SU-DHL-6 (cell line): ENCODE results near the gene INPP5A.

Experiments
- H2AFZ ChIP-seq: fragments of 200-600 bp; sonication (generic); 2 replicates; pipeline ENCODE4 v1.6.1; 2014; ENCODE audit warnings: low read depth, mild to moderate bottlenecking, moderate library complexity, mixed read lengths, antibody characterized with exemption, low read length; ENCODE audit not compliant: severe bottlenecking
- H3F3A ChIP-seq: fragments of 200-600 bp; shearing (Covaris generic); 2 replicates; pipeline ENCODE4 v1.6.0; 2016; ENCODE audit warnings: antibody characterized with exemption, mild to moderate bottlenecking; ENCODE audit not compliant: insufficient read depth
- H3K27ac ChIP-seq: fragments of 200-600 bp; sonication (generic); 2 replicates; pipeline ENCODE4 v1.5.1; 2016; ENCODE audit warnings: low read depth, mild to moderate bottlenecking, low read length, moderate library complexity, mixed read lengths
- H3K27me3 ChIP-seq: fragments of 200-600 bp; sonication (generic), shearing (Covaris generic); 2 replicates; pipeline ENCODE4 v1.6.0; 2014; ENCODE audit warnings: mild to moderate bottlenecking, low read length
- H3K36me3 ChIP-seq: fragments of 200-600 bp; sonication (generic); 2 replicates; pipeline ENCODE4 v1.6.1; 2014; ENCODE audit warnings: mild to moderate bottlenecking, low read length, mixed read lengths
- H3K4me2 ChIP-seq: fragments of 300-600, 200-600 bp; shearing (Covaris generic), sonication (generic); 2 replicates; pipeline ENCODE4 v1.6.0; 2014; ENCODE audit warnings: low read length, low read depth, mild to moderate bottlenecking; ENCODE audit not compliant: poor library complexity, severe bottlenecking
- H3K4me3 ChIP-seq: fragments of 200-600 bp; sonication (generic); 2 replicates; pipeline ENCODE4 v1.5.1; 2014; ENCODE audit warnings: antibody characterized with exemption, low read length, mild to moderate bottlenecking, mixed read lengths; ENCODE audit not compliant: insufficient read depth, poor library complexity, severe bottlenecking
- H3K79me2 ChIP-seq: fragments of 200-600 bp; sonication (generic); 2 replicates; pipeline ENCODE4 v1.6.1; 2014; ENCODE audit warnings: mild to moderate bottlenecking, low read length, moderate library complexity; ENCODE audit not compliant: insufficient read depth
- H3K9ac ChIP-seq: fragments of 200-600 bp; sonication (generic); 2 replicates; pipeline ENCODE4 v1.7.0; 2014; ENCODE audit warnings: mild to moderate bottlenecking, low read length
- H3K9me2 ChIP-seq: fragments of 200-600 bp; sonication (generic); replicated peaks from 2 replicates; pipeline ENCODE4 v1.6.1; 2014; ENCODE audit warnings: low read length; ENCODE audit not compliant: insufficient read depth
- H3K9me3 ChIP-seq: fragments of 200-600 bp; sonication (generic); 2 replicates; pipeline ENCODE4 v1.6.1; 2014; ENCODE audit warnings: low read length, mixed read lengths; ENCODE audit not compliant: insufficient read depth
- H4K20me1 ChIP-seq: fragments of 200-600 bp; sonication (generic); 2 replicates; pipeline ENCODE4 v1.6.1; 2014; ENCODE audit warnings: low read depth, mild to moderate bottlenecking, antibody characterized with exemption, low read length, moderate library complexity, mixed read lengths
- CTCF ChIP-seq: fragments of 200-600 bp; sonication (generic); IDR thresholded peaks from one replicate; pipeline ENCODE4 v1.5.1; 2017; ENCODE audit warnings: antibody characterized with exemption, mild to moderate bottlenecking, low read length, moderate library complexity; ENCODE audit not compliant: insufficient read depth, poor library complexity, severe bottlenecking
- EZH2phosphoT487 ChIP-seq: fragments of 200-600 bp; sonication (generic), shearing (Covaris generic); conservative IDR thresholded peaks from 2 replicates; pipeline ENCODE4 v1.6.1; 2018; ENCODE audit warnings: mild to moderate bottlenecking, antibody characterized with exemption, low read length, moderate library complexity, mixed read lengths

Gene INPP5A

DNA sequence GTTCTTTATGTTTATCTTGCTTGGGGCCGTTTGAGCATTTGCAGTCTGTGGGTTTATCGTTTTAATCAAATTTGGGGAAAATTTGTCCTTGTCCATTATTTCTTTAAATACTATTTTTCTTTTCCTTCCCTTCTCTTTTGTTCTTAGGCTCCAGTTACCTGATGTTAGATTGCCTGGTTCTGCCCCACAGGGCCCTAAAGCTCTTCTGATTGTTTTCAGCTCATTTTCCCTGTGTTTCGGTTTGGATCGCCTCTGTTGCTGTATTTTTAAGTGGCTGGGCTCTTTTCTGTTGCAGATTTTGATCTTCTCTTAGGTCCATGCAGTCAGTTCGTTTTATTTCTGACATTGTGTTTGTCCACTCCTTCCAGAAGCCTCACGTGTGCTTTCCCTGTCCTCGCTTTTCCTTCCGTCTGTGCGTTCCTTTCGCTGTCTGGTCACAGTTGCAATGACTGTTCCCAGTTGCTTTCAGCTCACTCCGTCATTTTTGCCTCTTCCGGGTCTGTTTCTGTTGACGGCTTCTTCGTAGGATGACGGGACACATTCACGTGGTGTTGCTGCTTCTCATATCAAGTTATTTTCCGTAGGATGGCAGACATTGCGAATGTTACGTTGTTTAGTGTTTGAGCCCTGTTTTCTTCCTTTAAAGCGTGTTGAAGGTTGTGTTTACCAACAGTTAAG is 111.4 kb downstream of the INPP5A start:
- Histone ChIP-seq H3K27me3 (no peaks in the 10 kb centered on the region), H2AFZ (no peak overlapping the region), H3K27ac (no peak overlapping the region), H3K79me2 (no peaks in the 10 kb centered on the region), H3F3A (no peaks in the 10 kb centered on the region), H4K20me1 (no peaks in the 10 kb centered on the region), H3K9me2 (no peaks in the 10 kb centered on the region), H3K9ac (no peak overlapping the region), H3K9me3 (no peaks in the 10 kb centered on the region), H3K4me2 (no peak overlapping the region), H3K4me3 (no peak overlapping the region), H3K36me3 (no peaks in the 10 kb centered on the region)
- TF ChIP-seq CTCF: no peak
- TF ChIP-seq EZH2phosphoT487: no peak

GRCh38 chr10:132649651-132650360 is 112.2 kb downstream of the INPP5A start:
- H3F3A ChIP-seq: no peaks in the 10 kb centered on the region
- no peak for TF ChIP-seq EZH2phosphoT487
- no peak for TF ChIP-seq CTCF
- no peaks in the 10 kb centered on the region for H3K79me2 ChIP-seq
- H3K27me3 ChIP-seq: no peaks in the 10 kb centered on the region
- no peak overlapping the region for H3K9ac ChIP-seq
- H3K9me2 ChIP-seq: no peaks in the 10 kb centered on the region
- no peak overlapping the region for H3K27ac ChIP-seq
- no peak overlapping the region for H2AFZ ChIP-seq
- no peaks in the 10 kb centered on the region for H3K9me3 ChIP-seq
- H3K4me2 ChIP-seq: no peak overlapping the region
- no peaks in the 10 kb centered on the region for H3K36me3 ChIP-seq
- no peak overlapping the region for H3K4me3 ChIP-seq
- H4K20me1 ChIP-seq: no peaks in the 10 kb centered on the region

DNA sequence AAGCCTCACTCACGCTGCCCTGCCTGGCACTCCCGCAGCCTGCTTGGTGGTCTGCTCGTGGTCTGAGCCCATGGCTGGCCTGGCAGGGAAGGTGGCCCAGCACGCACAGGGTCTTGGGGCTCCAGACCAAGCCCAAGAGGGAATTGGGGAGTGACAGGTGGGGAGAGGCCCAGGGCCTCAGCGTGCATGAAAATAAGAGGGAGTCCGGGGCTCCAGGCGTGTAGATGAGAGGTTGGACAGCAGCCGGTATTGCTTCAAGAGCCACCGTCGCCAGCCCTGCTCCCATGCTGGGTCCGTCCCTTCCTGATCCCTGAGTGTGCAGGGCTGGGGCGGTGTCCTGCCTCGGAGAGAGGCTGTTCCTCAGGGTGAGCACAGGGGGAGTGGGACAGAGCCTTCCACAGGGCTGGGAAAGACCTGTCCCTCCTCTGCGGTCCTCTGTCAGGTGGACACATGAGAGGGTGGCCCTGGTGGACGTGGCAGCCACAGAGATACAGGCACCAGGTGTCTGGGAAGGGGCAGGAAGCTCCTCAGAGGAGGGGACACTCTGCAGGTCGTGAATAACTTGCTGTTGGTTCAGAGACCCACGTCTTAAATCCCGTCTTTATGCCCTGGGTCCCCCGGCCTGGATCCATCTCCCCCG is 113.1 kb downstream of the INPP5A start:
- Histone ChIP-seq H4K20me1 (no peaks in the 10 kb centered on the region), H3F3A (no peaks in the 10 kb centered on the region), H3K4me3 (no peak overlapping the region), H3K9me3 (no peaks in the 10 kb centered on the region), H3K27ac (no peak overlapping the region), H3K36me3 (no peaks in the 10 kb centered on the region), H3K9ac (no peak overlapping the region), H3K9me2 (no peaks in the 10 kb centered on the region), H3K27me3 (no peaks in the 10 kb centered on the region), H3K4me2 (no peak overlapping the region), H2AFZ (no peak overlapping the region), H3K79me2 (no peaks in the 10 kb centered on the region)
- TF ChIP-seq EZH2phosphoT487 (no peak), CTCF (no peak)
